Kidney (tissue), 14 donors: Measurements from ENCODE around the gene MASP2. TPM values are rescaled to one million over a fixed set of nuclear protein-coding genes. Genes with fewer than 3 reads are reported as not detected.

Source experiments
- DNase-seq, 5 donors: peaks; one replicate each; pipeline ENCODE4 v3.0.0-alpha.2; 2013 to 2020
- FAIRE-seq: peaks from 2 replicates; lab custom pipeline; 2012; peaks lifted over from hg19 to GRCh38; lab: Jason Lieb, UNC
- H3K27ac ChIP-seq, 2 donors: one replicate each; pipeline ENCODE4 v1.7.0; 2013; ENCODE audit warnings: low read depth in 2 of 2, low read length in 2 of 2, inconsistent platforms in 1 of 2
- H3K27me3 ChIP-seq: one replicate; pipeline ENCODE4 v1.7.1; 2013; ENCODE audit warnings: low read length, inconsistent platforms; ENCODE audit not compliant: control insufficient read depth, insufficient read depth
- H3K36me3 ChIP-seq, 3 donors: one replicate each; pipeline versions ENCODE4 v1.7.0 to v1.7.1; 2013; ENCODE audit warnings: low read length in 3 of 3, control low read depth in 1 of 3, inconsistent platforms in 1 of 3; ENCODE audit not compliant: insufficient read depth in 3 of 3, control insufficient read depth in 2 of 3
- H3K4me1 ChIP-seq, 3 donors: one replicate each; pipeline versions ENCODE4 v1.7.0 to v1.7.1; 2013; ENCODE audit warnings: low read length in 3 of 3, inconsistent platforms in 1 of 3, low read depth in 1 of 3; ENCODE audit not compliant: control insufficient read depth in 2 of 3, insufficient read depth in 2 of 3
- H3K4me3 ChIP-seq, 3 donors: one replicate each; pipeline versions ENCODE4 v1.7.0 to v1.8.1; 2013; ENCODE audit warnings: low read length in 3 of 3, control low read depth in 1 of 3, inconsistent platforms in 1 of 3
- H3K9ac ChIP-seq, 3 donors: one replicate each; pipeline versions ENCODE4 v1.7.0 to v1.7.1; 2013; ENCODE audit warnings: low read length in 3 of 3, control low read depth in 1 of 3, inconsistent platforms in 1 of 3
- H3K9me3 ChIP-seq, 3 donors: one replicate each; pipeline versions ENCODE4 v1.7.0 to v1.7.1; 2013; ENCODE audit warnings: low read length in 3 of 3, control low read depth in 1 of 3, inconsistent platforms in 1 of 3; ENCODE audit not compliant: control insufficient read depth in 2 of 3, insufficient read depth in 1 of 3
- CTCF ChIP-seq: IDR thresholded peaks from 3 replicates; pipeline ENCODE4 v1.5.1; 2012; ENCODE audit warnings: mild to moderate bottlenecking, moderate library complexity, borderline replicate concordance; ENCODE audit not compliant: insufficient read depth; ENCODE audit errors: extremely low read depth
- intact Hi-C: fragments of 100-400 bp; cut with DNase I; formaldehyde crosslinking; loops from one replicate; pipeline ENCODE4 v1.11.1; 2022
- polyA plus RNA-seq: library from polyadenylated mRNA; stranded (reverse); fragments of 350-450 nt; fragmentation: Illumina TruSeq; extraction: RNeasy Lipid Tissue Mini Kit (QIAGEN cat#74804); gene quantifications from one replicate; pipeline ENCODE4 v1.2.3, GENCODE V29; 2014; ENCODE audit warnings: low read depth, low replicate concordance; ENCODE audit not compliant: insufficient read depth
- total RNA-seq: library from RNA; stranded (reverse); fragmentation: NEBNext Ultra II Directional; extraction: Animal tissue kit (Norgen Biotek cat#: 25700); gene quantifications from one replicate; pipeline ENCODE4 v1.2.1, GENCODE V29; 2021
- donor health status: control.
- donor health status: control.
- donor health status: control.
- donor health status: control.
- donor health status: control.
- donor health status: DM: yes; HTN: yes; CAD: no.
- donor health status: Normal renal cell carcinoma (clear cell type).

MASP2 gene
- total and polyA plus RNA-seq, 2 donors from 2014 or later: not detected

GRCh38 chr1:11045428-11046269 lies 1.4 kb downstream of the MASP2 start:
- H3K36me3 ChIP-seq: no peaks in the 10 kb centered on the region
- H3K27me3 ChIP-seq: no peaks in the 10 kb centered on the region
- DNase-seq: peak; percentile 49 to 74 (median 66)
- no peak overlapping the region for H3K27ac ChIP-seq
- intact Hi-C loops: no loop called here
- no peaks in the 10 kb centered on the region for H3K4me1 ChIP-seq
- FAIRE-seq: no peak
- H3K9ac ChIP-seq: no peak overlapping the region
- TF ChIP-seq CTCF: no peak
- peaks cover 0 to 1% (median 0%) of the 10 kb centered on the region in 3 donors for H3K9me3 ChIP-seq
- H3K4me3 ChIP-seq: no peak overlapping the region

GRCh38 chr1:11044849-11045427 lies 2.1 kb downstream of the MASP2 start:
- intact Hi-C loops: no loop called here
- no peak for TF ChIP-seq CTCF
- Histone ChIP-seq H3K27ac (no peak overlapping the region), H3K4me1 (no peaks in the 10 kb centered on the region), H3K27me3 (no peaks in the 10 kb centered on the region), H3K4me3 (no peak overlapping the region), H3K9me3 (peaks cover 0 to 1% (median 0%) of the 10 kb centered on the region in 3 donors), H3K9ac (no peak overlapping the region), H3K36me3 (no peaks in the 10 kb centered on the region)
- FAIRE-seq (no peak), DNase-seq (peak in 1 of 5 donors; percentile 35)

GRCh38 chr1:11044086-11044848 lies 2.8 kb downstream of the MASP2 start:
- H3K27me3 ChIP-seq: no peaks in the 10 kb centered on the region
- H3K4me1 ChIP-seq: no peaks in the 10 kb centered on the region
- H3K36me3 ChIP-seq: no peaks in the 10 kb centered on the region
- H3K9ac ChIP-seq: no peak overlapping the region
- FAIRE-seq (no peak), DNase-seq (peak in 1 of 5 donors; percentile 29)
- TF ChIP-seq CTCF: no peak
- no peak overlapping the region for H3K4me3 ChIP-seq
- H3K9me3 ChIP-seq: peaks cover 0 to 1% (median 0%) of the 10 kb centered on the region in 3 donors
- intact Hi-C loops: no loop called here
- H3K27ac ChIP-seq: no peak overlapping the region
